HG02884 (cell line): ENCODE results near the gene ARPC1A.
"Not testable (repeated sequence)": the region's sequence is repeated elsewhere in the genome, so short reads cannot be mapped to it uniquely, and the experiment has no call there.

Source experiments
- ATAC-seq: cut with Tn5 transposase; IDR thresholded peaks from one replicate; pipeline ENCODE4 v1.9.1; 2021; ENCODE audit warnings: mild to moderate bottlenecking, moderate library complexity; ENCODE audit not compliant: unreplicated experiment

The ARPC1A gene

GRCh38 chr7:99386584-99387238, 61.0 kb downstream of the ARPC1A start:
- ATAC-seq, result no peak

GRCh38 chr7:99387239-99387635, 61.5 kb downstream of the ARPC1A start:
- not testable (repeated sequence) for ATAC-seq

GRCh38 chr7:99387912-99388311, 62.2 kb downstream of the ARPC1A start:
- ATAC-seq, result no peak

GRCh38 chr7:99389772-99390171, 64.1 kb downstream of the ARPC1A start:
- no peak for ATAC-seq

- no peak for ATAC-seq
Observed at GRCh38 chr7:99390941-99391602, 65.4 kb downstream of the ARPC1A start.

- ATAC-seq, result no peak
Observed at GRCh38 chr7:99392046-99392445, 66.3 kb downstream of the ARPC1A start.

GRCh38 chr7:99392659-99393354, 67.1 kb downstream of the ARPC1A start:
- ATAC-seq, result no peak

GRCh38 chr7:99393355-99394187, 67.9 kb downstream of the ARPC1A start:
- ATAC-seq, result no peak

- ATAC-seq, result no peak
Observed at GRCh38 chr7:99394188-99394502, 68.4 kb downstream of the ARPC1A start.

- no peak for ATAC-seq
Observed at GRCh38 chr7:99395616-99396327, 70.1 kb downstream of the ARPC1A start.

- ATAC-seq, result no peak
Observed at GRCh38 chr7:99396418-99397296, 71.0 kb downstream of the ARPC1A start.

- ATAC-seq, result no peak
Observed at GRCh38 chr7:99397297-99397983, 71.7 kb downstream of the ARPC1A start.

GRCh38 chr7:99398891-99399445, 73.3 kb downstream of the ARPC1A start:
- no peak for ATAC-seq

GRCh38 chr7:99399597-99399996, 73.9 kb downstream of the ARPC1A start:
- ATAC-seq, result no peak

GRCh38 chr7:99402854-99403253, 77.2 kb downstream of the ARPC1A start:
- ATAC-seq, result no peak

GRCh38 chr7:99403764-99404163, 78.1 kb downstream of the ARPC1A start:
- ATAC-seq, result no peak

GRCh38 chr7:99404235-99404976, 78.7 kb downstream of the ARPC1A start:
- ATAC-seq, result no peak

GRCh38 chr7:99404977-99405320, 79.3 kb downstream of the ARPC1A start:
- ATAC-seq, result no peak
